Type B pancreatic cell (in vitro differentiated cells): ENCODE measurements around the gene FFAR1. TPM values are rescaled to one million over a fixed set of nuclear protein-coding genes. Genes with fewer than 3 reads are reported as not detected.
A peak's percentile ranks its signal among the peaks of the same experiment; 100 is the strongest.

ENCODE experiments used
- DNase-seq: peaks from one replicate; pipeline ENCODE4 v3.0.0; 2021; ENCODE audit warnings: mixed read lengths; ENCODE audit not compliant: unreplicated experiment; ENCODE audit errors: extremely low spot score
- H3K27ac Mint-ChIP-seq: 2 replicates; pipeline ENCODE4 v1.8.0; 2021; ENCODE audit warnings: mild to moderate bottlenecking, mixed read lengths
- H3K27me3 Mint-ChIP-seq: 2 replicates; pipeline ENCODE4 v1.8.0; 2021; ENCODE audit warnings: mixed read lengths
- H3K36me3 Mint-ChIP-seq: 2 replicates; pipeline ENCODE4 v1.8.0; 2021; ENCODE audit warnings: mixed read lengths
- H3K4me1 Mint-ChIP-seq: one replicate; pipeline ENCODE4 v1.8.0; 2021; ENCODE audit warnings: mixed read lengths; ENCODE audit not compliant: unreplicated experiment
- H3K4me3 Mint-ChIP-seq: 2 replicates; pipeline ENCODE4 v1.8.0; 2021; ENCODE audit warnings: mild to moderate bottlenecking, mixed read lengths
- H3K9me3 Mint-ChIP-seq: 2 replicates; pipeline ENCODE4 v1.8.0; 2021; ENCODE audit warnings: mixed read lengths
- CTCF ChIP-seq: fragments of 200-600 bp; sonication (generic); conservative IDR thresholded peaks from 2 replicates; pipeline ENCODE4 v1.5.0; 2021; ENCODE audit warnings: antibody characterized with exemption, mild to moderate bottlenecking
- total RNA-seq: library from RNA; stranded (reverse); gene quantifications from 2 replicates; pipeline ENCODE4 v1.2.1, GENCODE V29; 2021; ENCODE audit warnings: low replicate concordance

Gene FFAR1
- total RNA-seq, 1 donor from 2014 or later = 2.1 TPM

DNA sequence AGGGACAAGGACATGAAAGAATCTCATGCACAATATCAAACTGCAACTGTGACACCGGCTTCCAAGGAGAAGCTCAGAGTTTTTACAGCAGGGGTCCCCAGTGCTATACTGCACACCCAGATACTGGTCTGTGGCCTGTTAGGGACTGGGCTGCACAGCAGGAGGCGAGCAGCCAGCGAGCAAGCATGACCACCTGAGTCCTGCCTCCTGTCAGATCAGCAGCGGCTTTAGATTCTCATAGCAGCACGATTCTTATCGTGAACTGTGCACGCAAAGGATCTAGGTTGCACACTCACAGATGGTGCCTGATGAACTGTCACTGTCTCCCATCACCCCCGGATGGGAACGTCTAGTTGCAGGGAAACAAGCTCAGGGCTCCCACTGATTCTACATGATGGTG is 31.8 kb upstream of the FFAR1 start:
- DNase-seq = no peak
- peaks cover 10% of the 10 kb centered on the region for H3K4me1 Mint-ChIP-seq
- no peak for TF ChIP-seq CTCF
- H3K27ac Mint-ChIP-seq = peak overlapping the region; percentile 83
- H3K27me3 Mint-ChIP-seq = no peaks in the 10 kb centered on the region
- no peaks in the 10 kb centered on the region for H3K9me3 Mint-ChIP-seq
- H3K4me3 Mint-ChIP-seq = no peak overlapping the region
- H3K36me3 Mint-ChIP-seq = no peaks in the 10 kb centered on the region

DNA sequence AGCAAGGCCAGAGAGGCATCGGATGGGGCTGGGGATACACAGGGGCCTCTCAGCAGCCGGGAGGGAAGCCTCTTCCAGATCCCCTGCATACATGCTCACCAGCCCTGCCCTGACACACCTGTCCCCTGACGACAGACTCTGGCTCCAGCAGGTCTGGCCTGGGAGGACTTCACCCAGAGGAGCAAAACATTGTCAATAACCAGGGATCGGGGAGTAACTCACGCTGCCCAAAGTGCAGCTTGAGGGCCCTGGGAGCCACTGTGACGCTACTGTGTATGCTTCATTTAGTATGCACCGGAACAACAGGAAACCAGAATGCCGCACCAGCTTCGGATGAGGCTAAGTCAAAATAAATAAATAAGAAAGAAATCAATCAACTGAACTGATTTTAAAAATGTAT is 31.1 kb upstream of the FFAR1 start:
- Mint-ChIP-seq H3K27me3 (no peaks in the 10 kb centered on the region), H3K4me3 (no peak overlapping the region), H3K9me3 (no peaks in the 10 kb centered on the region), H3K4me1 (peaks cover 10% of the 10 kb centered on the region), H3K36me3 (no peaks in the 10 kb centered on the region), H3K27ac (peak overlapping the region; percentile 83)
- TF ChIP-seq CTCF = no peak
- no peak for DNase-seq

DNA sequence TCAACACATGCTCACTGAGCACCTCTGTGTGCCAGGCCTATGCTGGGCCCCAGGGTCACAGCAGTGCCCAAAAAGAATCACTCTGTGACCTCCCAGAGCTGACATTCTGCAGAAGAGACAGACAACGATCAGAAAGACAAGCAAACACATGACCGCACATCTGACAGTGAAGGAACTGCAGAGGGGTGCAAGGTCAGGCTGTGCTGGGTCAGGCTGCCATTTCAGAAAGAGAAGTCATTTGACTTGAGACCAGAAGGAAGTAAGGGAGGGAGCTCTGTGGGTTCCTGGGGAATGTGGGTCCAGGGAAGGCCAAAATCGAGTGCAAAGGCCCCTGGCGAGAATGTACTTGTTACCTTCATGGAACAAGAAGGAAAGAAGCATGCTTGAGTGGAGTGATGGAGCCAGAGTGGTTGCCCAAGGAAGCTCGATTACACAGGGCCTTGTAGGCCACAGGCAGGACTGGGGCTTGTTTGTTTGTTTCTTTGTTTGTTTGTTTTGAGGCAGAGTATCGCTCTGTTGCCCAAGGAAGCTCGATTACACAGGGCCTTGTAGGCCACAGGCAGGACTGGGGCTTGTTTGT is 30.1 kb upstream of the FFAR1 start:
- Mint-ChIP-seq H3K4me1 (peaks cover 10% of the 10 kb centered on the region), H3K27me3 (no peaks in the 10 kb centered on the region), H3K4me3 (no peak overlapping the region)

GRCh38 chr19:35318679-35319448 is 28.8 kb upstream of the FFAR1 start:
- no peaks in the 10 kb centered on the region for H3K36me3 Mint-ChIP-seq
- no peaks in the 10 kb centered on the region for H3K27me3 Mint-ChIP-seq
- no peak for TF ChIP-seq CTCF
- no peaks in the 10 kb centered on the region for H3K9me3 Mint-ChIP-seq
- H3K4me3 Mint-ChIP-seq = no peak overlapping the region
- peaks cover 10% of the 10 kb centered on the region for H3K4me1 Mint-ChIP-seq
- H3K27ac Mint-ChIP-seq = peak overlapping the region; percentile 58
- no peak for DNase-seq

More for the DNA sequence above, 30.1 kb upstream of the FFAR1 start:
- Mint-ChIP-seq H3K27ac (peak overlapping the region; percentile 31), H3K36me3 (no peaks in the 10 kb centered on the region), H3K9me3 (no peaks in the 10 kb centered on the region)
- no peak for TF ChIP-seq CTCF
- no peak for DNase-seq

DNA sequence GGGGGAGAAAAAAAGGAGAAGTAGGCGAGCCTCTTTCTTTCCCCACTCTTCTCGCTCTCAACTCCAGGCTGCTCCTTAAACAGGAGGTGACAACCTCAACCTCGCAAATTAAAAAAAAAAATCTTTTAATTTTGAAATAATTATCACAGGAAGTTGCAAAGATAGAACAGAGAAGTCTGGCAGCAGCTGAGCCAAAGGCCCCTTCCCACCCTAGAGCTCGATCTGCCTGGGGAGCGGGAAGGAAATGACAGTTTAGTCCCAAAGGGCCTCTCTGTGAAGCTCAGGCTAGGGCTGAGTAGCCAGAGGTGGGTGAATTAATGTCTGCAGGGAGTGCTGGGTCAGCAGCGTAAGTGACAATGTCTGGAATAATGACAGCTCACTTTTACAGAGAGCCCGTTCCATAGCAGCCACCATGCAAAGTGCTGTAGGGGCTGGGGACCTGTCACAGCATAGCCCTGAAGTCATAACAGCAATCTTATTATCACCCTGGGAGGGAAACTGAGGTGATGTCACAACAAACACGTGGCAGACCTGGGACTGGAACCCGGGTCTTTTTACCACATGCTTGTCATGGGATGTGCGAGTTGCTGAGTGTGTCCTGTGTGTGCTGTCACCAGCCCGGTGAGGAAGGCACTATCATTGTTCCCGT is 27.5 kb upstream of the FFAR1 start:
- H3K27ac Mint-ChIP-seq = no peak overlapping the region
- H3K27me3 Mint-ChIP-seq = no peaks in the 10 kb centered on the region
- H3K4me3 Mint-ChIP-seq = no peak overlapping the region
- H3K4me1 Mint-ChIP-seq = peaks cover 10% of the 10 kb centered on the region
- TF ChIP-seq CTCF = no peak
- H3K36me3 Mint-ChIP-seq = no peaks in the 10 kb centered on the region
- H3K9me3 Mint-ChIP-seq = no peaks in the 10 kb centered on the region
- DNase-seq = no peak
